GM18498 (cell line): ENCODE results near the gene PAK6.
A peak's percentile ranks its signal among the peaks of the same experiment; 100 is the strongest.

Source experiments
- ATAC-seq: cut with Tn5 transposase; IDR thresholded peaks from one replicate; pipeline ENCODE4 v1.9.1; 2021; ENCODE audit warnings: mild to moderate bottlenecking, moderate library complexity; ENCODE audit not compliant: unreplicated experiment

The PAK6 gene

DNA sequence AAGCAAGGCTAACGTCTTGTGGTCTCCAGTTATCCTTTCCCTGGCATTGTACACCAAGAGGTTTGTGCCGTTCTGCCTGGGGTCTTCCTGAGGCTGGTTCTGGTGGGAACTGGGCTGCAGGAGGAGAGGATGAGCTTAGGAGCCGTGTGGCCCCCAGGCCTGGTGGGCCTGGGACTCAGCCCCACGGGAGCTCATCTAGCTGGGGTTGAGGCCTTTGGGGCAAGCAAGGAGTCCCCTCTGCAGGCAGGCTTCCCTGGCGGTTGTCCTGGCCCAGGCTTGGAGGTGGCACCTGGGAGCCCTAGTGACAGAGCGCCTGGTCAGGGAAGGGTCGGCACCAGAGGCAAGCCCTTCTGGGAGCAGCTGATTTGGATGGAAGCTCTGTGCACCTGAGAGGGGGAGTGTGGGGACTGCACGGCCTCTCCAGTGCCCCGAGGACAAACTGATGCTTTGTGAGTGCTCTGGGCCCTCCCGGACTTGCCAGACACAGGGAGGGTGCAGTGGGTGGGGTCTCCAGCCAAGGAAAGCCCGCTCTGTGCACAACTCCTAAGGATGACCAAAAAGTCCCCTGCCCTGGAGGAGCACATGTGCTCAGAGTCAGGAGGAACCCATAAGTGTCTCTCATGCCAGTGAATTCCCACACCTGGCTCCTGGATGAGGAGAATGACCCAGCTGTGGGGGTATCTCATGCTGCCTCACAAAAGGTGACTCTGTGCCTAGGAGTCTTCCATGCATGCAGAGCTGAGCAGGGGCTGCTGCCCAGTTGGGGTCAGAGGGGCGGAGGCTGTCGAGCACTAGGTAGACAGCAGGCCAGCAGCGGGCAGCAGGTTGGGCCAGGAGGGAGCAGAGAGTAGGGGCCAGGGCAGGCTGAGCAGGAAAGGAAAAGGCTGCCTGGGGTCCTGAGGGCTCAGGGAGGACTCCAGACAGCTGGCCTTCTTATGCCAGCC lies 2.7 kb downstream of the PAK6 start:
- ATAC-seq = no peak

DNA sequence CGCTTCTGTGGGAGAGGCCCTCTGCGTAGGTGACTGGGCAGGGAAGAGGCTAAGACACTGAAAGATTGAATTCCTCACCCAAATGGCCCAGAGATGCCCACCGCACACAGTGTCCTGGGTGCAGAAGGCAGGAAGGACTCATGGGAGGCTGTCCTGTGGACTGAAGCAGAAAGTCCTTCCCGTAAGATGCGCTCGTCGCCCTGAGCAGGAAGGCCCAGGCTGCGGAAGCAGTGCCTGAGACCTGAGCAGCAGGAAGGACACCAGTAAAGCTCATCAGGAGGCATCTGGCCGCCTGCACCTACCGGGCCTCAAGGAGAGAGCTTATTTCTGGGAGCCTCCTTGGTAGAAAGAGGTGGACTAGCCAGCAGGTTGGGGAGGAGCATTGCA lies 3.3 kb downstream of the PAK6 start:
- no peak for ATAC-seq

DNA sequence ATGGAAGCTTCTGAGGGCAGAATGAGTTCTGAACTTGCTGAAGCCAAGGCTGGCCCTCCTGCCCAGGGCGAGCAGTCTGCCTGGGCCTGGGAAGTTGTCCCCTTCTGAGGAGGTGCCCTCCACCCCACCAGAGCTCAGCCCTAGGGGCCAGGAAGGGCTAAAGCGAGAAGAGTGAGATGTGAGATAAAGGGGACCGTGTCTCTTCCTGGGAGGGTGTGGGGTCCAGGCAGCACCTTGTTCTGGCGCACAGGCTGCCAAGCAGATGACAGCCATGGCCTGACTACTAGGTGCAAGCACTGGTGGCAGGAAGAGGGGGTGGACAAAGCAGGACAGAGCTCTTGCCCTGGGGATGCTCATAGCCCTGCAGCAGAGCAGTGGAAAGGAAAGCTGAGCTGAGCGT lies 3.7 kb downstream of the PAK6 start:
- ATAC-seq = no peak

DNA sequence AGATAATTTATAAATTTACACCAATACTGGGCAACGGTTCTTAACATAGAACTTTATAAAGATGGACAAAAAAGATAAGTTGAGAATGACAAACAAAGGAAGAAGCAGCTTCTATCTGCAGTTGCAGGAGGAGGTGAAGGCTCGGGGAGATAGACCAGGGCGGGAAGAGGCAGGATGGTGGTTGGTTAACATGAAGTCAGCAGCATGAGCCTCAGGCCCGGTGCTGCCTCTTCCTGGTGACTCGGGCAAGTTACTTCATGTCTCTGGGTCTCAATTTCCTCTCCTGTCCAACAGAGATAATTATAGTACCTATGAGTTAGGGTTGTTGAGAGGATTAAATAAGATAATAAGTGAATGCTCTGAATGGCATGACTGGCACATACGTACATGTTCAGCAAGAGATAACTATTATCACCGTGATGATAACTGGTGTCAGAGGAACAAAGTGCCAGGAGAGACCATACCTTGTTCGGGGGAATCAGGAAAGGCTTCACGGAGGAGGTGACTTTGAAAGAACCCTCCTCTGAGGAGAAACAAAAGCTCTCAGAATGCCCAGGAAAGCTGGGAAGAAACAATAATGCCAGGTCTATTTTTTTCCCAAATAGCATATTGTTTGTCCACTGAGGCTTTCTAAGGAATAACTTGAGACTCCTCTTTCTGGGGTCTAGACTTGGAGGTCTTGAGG lies 4.4 kb downstream of the PAK6 start:
- no peak for ATAC-seq

DNA sequence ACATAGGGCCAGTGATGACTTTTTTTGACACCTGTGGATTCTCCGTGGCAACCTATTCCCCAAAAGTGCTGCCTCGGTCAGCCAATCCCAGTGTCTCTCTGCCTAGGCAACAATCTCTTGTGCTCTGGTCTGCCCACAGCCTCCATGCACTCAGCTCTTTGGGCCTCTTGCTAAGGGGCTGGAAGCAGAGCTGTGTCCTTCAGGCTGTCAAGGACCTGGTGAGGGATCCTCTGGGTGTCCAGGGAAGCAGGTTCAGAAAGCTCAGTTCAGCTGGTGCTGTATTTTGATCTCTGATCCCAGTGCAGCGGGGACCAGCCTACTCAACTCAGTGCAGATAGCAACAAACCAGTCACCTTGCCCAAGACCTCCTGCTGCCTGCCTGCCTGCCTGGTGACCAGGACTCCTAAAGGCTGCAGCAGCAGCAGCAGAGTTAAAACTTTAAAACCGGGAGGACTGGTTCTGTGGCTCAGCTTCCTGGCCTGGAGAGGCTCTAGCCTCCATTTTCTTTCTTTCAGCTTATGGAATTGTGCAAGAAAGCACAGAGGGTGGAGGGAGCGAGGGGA lies 6.2 kb downstream of the PAK6 start:
- no peak for ATAC-seq

DNA sequence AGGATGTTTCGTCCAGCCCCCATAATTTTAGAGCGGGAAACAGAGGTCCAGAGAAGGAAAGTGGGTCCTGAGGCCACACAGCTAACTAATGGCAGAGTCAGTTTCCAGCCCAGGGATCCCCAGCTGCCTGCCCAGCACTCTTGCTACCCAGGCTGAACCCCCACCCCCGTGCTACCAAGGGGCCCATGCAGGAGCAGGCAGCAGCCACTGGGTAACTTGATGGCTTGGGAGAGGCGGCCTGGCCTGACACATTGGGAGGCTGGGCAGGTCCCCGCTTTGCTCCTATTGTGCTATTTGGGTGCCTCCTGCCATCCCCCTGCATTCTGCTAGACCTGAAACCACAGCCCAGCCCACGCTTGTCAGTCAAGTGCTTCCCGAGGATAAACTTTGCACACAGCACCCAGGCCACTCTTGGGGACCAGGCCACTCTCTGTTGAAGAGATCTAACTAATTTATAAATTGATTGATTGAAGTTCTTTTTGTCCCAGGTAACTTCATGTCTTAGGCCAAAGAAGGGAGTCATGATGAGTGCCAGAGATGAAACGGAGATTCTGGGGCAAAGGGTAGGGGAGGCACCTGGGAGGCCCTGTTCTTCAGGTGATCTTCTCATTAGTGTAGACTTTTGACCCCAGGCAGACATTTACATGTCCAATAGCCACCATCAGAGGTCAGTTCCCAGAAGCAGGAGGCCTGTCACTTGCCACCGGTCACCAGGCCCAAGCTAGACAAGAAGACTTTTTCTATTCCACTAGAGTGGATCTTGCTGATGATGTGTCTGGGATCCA lies 7.0 kb downstream of the PAK6 start:
- no peak for ATAC-seq

DNA sequence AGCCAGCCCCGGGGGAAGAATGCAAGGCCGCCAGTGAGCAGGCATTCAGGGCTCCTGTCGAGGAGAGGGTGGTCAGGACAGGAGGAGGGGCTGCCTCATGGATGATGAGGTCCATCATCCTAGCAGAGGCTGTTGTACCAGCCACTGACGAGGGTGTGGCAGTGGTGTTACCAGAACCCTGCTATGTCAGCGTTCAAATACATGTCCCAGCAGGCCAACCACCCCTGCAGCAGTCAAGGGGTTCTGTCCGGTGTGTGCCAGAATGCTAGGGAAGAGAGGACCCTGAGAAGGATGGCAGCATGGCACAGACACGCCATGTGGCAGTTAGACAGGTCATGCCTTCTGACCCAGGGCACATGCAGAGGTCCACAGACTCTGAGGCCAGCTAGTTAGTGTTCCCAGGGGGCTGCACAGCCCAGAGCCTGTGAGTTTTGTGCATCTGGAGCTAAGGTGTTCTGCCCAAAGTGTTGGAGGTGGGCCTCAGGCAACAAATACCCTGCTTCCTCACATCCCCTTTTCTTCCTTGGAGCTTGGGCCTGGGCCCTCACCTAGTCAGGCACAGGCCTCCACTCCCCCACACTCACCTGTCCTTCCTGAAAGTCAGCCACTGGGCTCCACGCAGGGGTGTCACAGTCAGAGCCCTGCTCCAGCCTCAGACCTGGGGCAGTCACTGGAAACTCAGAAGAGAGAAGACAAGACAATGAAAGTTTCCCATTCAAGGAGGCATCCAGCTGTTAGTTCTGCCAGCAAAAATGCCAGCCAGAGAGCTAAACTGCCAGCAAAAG lies 7.8 kb downstream of the PAK6 start:
- ATAC-seq = no peak

DNA sequence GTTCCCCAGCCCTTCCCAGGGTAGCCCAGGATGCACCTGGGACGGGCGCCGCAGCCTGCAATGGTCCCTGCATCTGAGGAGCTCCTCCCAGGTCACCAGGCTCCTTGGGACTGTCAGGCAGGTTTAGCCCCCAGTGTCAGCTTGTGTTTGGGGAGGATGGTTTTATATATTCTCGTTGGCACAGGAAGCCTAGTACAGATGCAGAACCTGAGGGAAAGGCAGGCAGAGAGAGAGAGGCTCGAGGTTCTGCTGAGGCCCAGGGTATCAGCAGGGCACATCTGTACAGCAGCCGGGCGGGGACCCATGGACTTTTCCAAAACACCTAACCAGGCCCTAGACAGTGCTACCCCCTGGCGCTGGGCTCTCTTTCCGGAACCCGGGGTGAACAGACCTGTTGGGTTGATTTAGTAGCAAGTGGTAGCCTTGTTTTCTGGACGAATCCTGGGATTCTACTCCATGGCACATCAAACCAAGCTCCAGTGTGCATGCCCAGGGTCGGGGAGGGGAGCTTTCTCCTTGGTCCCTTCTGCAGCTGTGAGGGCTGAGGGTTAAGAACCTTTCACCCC lies 8.6 kb downstream of the PAK6 start:
- no peak for ATAC-seq

DNA sequence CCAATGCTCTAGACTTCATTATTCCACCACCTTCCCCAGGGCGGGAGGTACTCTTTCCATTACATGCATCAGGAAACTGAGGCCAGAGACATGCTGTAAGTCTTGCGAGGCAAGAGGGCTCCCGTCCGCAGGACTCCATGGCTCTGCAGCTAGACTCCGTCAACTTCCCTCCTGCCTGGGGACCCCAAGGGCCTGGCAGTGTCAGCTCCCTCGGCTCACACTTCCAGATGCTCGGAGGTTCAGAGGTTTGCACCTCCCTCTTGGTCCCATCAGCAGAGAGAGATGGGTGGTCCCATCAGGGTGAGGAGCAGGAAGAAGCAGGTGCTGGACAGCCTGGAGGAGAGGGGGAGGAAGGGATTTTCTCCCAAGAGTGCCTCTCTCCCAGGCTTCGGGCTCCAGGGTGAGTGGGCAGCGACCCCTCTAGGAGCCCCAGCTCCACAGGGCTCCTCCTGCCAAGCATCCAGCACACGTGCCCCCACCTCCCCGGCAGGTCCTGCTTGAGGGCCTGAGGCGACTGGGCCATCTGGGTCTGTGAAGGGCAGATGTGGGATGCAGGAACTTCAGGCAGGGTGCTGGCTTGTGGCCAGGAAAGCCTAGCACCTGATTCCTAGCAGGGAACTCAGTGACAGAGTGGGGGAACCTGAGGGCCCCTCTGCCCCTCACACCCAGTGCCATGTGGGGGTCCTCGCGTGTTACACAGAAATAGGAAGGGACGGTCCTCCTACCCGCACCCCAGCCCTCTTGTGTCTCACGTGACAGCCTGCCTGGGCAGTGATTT lies 9.3 kb downstream of the PAK6 start:
- ATAC-seq = no peak

DNA sequence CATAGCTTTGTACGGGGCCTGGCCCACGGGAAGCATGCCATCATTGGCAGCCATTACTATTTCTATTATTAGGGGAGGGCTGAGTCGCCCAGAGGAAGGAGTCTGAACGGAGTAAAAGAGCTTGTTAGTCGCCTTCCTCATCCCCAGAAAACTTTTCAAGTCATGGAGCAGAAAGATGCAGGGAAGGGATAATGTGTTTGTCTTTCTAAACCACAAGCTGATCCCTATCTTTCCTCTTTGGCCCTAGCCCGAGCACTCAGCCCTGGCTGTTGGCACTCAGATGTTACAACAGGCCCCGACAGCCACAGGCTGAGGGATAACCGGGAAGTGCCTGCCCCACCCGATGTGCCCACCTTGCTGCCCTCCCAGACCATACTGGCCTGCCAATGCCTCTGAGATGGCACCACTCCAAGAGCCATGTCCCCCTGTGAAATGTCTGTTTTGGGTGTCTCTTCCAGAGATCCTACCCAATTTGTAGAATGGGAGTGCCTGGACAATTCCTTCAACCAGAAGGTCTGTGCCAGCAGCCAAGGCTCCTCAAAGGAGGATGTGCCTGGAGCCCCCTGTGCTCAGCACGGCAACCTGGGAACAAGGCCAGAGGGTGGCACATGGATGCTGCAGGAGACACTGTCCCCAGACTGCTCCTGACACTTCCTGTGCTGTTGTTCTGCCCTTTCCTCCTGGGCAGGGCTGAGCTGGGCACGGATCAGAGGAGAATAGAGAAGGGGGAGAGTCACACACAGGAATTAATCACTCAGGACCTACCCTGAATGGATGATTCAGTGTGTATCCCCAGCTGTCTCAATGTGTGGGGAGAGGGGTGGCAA lies 10.8 kb downstream of the PAK6 start:
- no peak for ATAC-seq

DNA sequence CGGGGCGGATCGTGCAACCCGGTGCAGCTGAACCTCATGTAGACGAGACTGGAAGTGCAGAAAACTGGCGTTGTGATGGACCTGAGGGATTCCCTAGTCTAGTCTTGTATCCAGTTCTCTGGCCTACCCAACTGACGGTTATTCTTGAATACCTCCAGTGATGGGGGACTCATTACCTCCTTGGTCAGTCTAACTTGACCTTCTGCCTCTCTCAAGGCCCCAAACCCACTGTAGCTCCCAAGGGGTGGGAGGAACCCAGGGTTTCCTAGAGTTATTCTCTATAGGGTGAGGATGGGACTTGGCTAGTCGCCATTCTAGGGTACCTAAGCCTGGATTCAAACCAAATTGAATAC lies 11.4 kb downstream of the PAK6 start:
- no peak for ATAC-seq

DNA sequence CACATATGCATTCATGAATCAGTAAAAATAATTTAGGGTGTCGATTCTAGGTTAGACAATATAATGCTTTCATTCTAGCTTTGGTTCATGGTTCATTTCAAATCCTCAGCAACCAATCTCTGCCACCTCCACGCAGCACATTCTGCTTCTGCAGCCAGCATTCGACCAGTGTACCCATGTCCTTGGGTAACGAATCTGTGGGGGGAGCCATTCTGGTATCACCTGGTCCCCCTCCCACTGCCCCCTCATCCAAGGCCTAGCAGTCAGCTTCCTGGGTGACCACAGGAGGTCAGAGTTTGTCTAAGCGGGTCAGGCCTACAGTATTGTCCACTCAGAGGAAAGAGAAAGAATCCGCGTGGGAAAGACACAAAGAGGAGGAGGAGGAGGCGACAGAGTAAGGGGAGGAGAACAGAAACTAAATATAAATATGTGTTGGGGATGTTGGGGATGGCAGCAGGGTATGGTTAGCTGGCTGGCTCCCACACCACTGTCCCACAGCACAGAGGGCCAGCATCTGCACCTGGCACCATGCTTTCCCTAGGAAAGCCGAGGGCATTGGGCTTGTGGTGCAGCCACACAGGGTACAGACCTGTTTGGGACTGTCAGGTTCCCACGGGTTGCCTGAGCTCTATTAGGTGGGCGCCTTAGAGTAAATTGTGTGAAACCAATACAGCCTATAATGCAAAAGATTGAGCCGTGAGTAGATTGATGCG lies 12.1 kb downstream of the PAK6 start:
- no peak for ATAC-seq

DNA sequence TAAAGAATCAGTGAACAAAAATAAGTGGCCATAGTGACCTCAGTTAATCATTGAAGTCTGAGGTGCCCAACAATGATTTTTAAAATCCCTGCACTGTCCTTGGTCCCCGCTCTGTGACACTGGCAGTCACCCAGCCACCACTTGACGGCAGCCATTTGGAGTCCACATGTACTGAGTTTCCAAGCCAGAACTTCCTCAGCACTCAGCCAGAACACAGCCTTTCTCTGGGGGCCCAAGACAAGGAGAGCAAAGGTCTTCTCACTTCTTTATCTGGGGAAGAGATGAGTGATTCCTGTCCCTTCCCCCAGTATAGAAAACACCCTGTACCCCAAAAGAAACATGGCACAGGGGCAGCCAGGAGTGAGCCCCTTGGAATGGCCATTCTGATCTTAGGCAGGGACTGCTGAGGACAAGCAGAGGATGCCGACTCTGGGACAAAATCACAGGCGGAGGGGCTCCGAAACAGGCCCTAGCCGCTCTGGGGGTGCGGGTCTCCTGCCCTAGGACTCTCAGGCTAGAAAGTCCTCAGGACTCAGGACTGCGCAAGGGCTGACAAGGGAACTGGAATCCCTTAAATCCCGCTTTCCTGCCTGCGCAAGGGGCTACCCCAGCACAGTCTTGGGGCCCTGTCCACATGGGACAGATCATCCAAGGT lies 12.8 kb downstream of the PAK6 start:
- no peak for ATAC-seq

DNA sequence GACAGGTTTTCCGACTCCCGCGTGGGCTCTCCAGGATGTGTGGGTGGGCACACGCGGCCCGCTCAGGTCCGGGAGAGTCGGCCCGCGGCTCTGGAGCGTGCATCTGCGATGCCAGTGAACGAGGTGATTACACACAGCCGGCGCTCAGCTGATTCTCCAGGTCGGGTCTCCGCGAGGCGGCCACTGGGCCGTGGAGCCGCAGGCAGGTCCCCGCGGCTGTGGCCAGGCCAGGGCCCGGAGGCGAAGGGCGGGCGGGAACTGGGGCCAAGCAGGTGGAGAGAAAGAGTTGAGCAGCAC lies 13.2 kb downstream of the PAK6 start:
- ATAC-seq = no peak

DNA sequence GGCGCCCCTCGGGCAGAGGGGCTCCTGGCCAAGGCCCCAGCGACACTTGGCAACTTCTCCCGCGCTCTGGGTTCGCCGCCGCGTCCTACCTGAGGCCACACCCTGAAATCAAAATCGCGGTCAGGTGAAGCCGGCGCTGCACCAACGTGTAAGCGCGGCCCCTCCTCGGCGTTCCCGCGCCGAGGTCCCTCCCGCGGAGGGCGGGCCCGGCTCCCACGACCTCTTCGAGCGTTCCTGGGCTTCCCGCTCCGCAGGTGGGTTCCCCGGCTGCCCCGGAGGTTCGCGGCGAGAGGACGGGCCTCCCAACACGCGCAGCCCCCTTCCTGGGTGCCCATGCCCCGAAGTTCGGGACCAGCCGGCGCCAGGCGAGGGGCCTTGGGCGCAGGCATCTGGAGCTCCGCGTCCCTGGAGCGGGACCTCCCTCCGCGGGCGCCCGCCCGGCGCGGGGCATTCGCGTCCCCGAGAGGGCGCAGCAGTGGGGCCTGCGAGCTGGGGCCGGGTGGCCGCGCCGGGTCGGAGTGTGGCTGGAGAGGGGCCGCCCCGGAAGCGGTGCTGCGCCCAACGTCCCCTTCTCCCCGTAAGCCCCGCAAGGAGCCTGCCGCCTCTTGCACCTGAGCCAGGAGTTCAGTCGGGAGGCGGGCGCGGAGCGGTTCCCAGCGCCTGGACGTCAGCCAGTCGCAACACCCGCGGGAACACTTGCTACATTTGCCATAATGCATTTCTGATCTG lies 13.7 kb downstream of the PAK6 start:
- ATAC-seq = peak; percentile 38

DNA sequence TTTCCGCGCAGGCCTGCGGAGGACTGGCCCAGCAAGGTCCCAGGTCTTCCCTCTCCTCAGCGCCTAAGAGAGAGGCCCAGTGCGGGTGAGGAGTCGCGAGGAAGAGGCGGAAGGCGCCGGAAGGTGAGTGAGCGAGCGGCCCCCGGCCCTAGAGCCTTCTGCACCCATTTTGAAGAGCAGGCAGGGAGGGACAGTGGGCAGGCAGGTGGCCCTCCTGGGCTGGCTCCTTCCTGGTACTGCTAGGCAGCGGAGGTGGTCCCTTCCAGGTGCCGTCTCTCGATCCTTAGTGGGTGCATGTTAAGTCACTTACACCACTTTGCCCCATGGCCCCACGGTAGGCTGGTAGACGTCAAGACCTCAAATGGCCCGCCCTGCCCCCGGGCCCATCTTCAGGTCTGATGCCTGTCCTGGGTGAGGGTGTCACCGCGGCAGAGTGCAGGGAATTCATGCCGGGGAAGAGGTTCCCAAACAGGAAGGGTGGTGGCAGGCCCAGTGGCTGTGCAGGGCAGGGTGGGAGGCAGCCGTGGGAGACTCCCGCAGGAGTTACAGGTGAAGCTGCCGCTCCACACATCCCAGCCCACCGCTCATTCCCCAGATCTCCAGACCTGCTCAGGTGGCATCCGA lies 14.4 kb downstream of the PAK6 start:
- no peak for ATAC-seq

DNA sequence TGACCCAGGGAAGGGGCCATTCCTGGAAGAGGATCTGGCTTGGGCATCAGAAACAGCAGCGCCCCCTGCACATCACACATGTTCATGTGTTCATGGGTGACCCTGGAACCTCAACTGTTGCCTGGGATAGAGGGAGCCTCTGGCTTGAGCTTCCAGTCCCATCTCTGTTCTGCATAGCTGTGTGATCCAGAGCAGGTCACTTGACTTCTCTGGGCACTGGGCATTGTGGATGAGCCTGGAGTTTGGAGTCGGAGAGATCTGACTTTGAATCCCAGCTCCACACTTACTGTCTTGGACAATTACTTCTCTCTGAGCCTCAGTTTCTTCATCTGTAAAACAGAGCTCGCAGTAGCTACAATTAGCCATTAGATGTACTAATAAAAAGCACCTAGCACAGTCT lies 15.6 kb downstream of the PAK6 start:
- no peak for ATAC-seq
